Body of pancreas (tissue), 4 donors: Measurements from ENCODE around the gene HACD3.

ENCODE experiments used
- CTCF ChIP-seq, 7 experiments: fragments of 450-650 bp in 4 of 7; fragments of 200-600 bp in 3 of 7; sonication (generic) in 3 of 7; IDR thresholded peaks; one replicate each; pipeline ENCODE4 v1.5.1; 2016 to 2019; ENCODE audit warnings: antibody characterized with exemption in 7 of 7
- POLR2A ChIP-seq, 3 donors: fragments of 450-650 bp; IDR thresholded peaks; one replicate each; pipeline ENCODE4 v1.6.1; 2016; ENCODE audit warnings: antibody characterized with exemption in 3 of 3, mild to moderate bottlenecking in 2 of 3

- TF ChIP-seq CTCF (IDR thresholded peaks at IDR 0.05) = no peak
- TF ChIP-seq POLR2A (IDR thresholded peaks at IDR 0.05) = no peak
Measured at GRCh38 chr15:65524226-65524625, 6.0 kb upstream of the HACD3 start.
